ENCODE results near the gene CCL4.
"Not testable (repeated sequence)": the region's sequence is repeated elsewhere in the genome, so short reads cannot be mapped to it uniquely, and the experiment has no call there.

CCL4 gene

DNA sequence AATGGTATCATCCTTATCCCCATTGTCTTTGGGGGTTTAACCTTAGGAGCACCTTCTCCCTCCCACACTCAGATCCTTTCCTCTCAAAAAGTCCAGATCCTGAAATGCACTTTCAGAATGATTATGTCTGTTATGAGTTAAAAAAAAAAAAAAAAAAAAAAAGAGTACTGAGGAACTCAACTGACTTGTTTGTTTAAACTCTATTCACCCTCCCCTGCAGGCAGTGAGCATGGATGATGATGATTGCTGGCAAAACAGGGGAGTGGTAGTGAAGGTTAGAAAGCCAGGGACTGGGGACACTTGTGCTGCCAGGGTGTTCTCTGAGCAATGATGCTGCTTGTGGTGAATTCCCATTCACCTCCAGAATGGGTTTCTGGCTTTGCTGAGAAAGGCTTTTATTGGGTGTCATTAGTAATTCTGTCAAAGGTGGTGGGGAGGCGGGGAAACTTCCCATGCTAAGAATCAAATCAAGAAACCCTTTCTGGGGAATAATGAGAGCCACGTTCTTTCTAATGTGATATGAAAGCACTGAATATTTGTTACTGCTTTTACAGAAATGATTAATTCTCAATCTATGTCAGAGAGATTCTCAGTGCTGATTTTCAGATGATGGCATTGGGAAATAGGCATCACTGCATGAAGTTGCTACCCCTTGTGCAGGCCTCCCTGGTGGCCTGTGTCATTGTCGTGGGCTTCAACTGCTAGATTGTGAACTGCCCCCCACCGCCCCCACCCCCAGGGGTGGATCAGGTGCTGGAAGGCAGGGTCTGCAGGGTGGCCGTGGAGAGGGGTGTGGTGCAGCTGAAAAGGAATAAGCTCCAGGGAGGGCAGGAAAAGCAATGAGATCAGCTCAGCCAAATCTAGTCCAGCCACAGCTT, 14.1 kb downstream of the CCL4 start:
- DNase-seq (ENCODE audit: low read depth in 3 of 3) = no peak

DNA sequence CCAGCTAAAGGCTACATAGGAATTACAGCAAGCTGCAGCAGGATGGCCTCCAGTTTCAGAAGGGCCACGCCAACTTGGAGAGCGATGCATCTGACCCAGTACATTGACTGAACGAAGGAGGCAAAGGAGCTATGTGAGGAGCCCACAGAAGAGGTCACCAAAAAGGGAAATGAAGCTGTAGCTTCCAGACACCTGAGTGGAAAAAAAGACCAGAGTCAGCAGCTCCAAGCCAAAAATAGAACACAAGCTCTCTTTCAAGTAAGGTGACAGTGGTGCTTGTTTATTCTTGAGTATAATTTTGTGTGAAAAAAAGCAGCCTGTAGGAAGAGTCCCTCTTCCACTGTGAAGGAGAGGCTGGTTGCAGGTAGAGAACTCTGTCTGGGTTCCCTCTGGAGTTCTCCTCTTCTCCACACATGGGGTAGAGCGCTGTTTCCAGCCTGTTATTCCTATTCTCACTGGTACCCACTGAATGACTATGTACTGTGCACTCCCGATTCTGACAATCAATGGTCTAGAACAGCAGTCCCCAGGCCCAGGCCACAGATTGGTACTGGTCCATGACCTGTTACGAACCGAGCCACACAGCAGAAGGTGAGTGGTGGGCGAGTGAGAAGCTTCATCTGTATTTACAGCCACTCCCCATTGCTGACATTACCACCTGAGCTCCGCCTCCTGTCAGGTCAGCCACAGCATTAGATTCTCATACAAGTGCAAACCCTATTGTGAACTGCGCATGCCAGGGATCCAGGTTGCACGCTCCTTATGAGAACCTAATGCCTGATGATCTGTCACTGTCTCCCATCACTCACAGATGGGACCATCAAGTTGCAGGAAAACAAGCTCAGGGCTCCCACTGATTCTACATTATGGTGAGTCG, 15.1 kb downstream of the CCL4 start:
- no peak for DNase-seq (ENCODE audit: low read depth in 3 of 3)

- no peak for DNase-seq (ENCODE audit: low read depth in 3 of 3)
Observed at GRCh38 chr17:36120221-36120620, 16.6 kb downstream of the CCL4 start.

GRCh38 chr17:36121099-36121498, 17.5 kb downstream of the CCL4 start:
- DNase-seq (ENCODE audit: low read depth in 3 of 3) = not testable (repeated sequence)

DNA sequence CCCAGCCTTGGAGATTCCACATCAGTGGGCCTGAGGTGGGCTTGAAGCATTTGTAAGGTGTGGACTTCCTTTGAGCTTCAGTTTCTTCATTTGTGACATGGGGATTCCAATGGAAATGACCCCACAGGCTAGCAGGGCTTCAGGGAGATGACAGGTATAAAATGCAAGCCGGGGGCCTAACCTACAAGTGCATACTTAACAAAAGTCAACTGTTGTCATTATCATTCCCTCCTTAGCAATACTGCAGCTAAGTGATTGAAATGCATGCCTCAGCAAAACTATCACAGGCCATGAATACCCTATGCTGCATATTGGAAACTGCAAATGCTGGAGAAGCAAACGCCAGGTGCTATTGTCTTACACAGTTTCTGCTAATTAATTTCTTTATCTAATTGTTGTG, 19.8 kb downstream of the CCL4 start:
- no peak for DNase-seq (ENCODE audit: low read depth in 3 of 3)

DNA sequence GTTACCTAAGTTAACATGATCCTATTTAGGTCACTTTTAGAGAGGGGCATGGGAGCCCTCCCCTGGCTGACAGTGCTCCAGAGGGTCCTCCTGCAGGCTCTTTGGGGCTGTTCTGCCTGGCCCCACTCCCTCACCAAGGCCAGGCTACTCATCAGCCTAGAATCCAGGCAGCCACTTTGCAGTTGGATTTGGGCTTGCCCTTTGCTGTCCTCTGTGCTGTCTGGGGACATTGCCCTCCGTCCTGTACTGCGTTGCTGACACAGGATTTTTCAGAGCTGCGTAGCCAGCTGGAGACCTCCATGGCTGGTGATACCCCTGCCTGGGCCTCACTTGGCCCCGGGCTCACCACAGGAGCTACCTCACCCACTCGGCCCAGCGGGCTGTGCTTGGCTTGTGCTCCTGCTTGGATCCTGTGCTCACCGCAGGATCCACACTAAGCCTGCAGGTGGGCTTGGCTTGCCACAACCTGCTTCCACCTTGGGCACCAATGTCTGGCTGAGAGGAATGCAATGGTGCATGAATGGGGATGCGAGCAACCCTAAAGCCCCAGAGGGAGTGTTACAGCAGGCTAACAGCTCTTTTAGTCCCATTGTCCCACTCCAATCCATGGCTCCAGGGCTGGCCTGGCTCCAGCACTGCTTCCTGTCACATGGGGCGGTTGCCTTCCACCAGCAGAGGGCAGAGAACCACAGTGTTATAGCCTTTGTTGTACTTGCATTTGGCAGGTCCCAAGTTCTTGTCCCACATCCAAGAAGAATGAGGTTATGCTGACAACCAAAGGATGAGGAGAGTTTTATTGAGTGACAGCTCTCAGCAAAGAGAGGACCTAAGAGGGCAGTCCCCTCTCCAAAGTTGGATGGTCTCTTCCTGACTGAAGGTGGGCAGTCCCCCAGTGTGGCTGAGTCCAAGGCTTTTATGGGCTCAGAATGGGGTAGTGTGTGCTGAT, 21.5 kb downstream of the CCL4 start:
- no peak for DNase-seq (ENCODE audit: low read depth in 3 of 3)

DNA sequence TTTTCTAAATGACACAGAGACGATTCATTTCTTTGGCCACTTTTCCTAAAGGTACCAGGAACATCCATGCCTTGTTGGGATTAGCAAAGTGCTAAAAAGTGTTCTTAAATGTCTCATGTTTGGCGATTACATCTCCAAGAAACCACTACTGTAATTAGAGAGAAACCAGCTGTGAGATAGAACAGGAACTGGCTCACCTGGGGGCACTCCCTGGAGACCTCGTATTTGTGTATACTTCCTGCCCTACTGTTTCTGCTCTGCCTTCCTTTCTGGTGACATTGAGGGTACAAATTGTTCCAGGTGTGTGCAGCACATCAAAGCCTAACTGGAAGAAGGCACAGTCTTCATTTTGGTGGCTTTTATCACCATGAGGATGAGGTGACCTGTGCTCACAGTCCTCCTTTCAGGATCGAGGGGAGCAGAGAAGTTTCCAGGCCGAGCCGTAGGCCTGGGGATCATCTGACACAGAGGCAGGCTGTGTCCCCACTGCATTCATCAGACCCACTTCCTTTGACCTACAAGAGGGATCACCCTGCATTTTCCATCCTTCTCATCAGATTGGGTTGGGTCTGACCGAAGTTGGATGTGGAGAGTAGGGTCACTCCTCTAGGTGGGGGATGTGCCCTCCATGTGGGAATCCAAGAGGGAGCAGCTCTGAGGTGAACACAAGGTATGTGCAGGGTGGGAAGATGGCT, 23.7 kb downstream of the CCL4 start:
- DNase-seq (ENCODE audit: low read depth in 3 of 3) = no peak

DNA sequence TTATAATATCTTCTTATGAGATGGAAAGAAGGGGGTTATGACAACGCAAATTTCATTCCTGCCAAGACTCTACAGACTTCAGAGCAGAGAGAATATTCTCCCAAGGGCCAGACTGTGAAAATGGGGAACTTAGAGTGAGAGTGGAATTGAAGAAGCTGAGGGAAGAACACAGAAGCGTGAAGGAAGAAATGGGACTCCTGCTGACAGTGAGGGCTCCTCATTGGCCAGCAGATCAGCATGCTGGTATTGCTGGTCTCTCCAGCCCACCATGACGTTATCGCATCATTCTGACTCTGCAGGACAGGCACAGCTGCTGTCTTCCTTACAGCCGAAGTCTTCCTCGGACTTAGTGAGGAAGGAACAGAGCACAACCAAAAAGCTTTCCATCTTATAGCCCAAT, 24.3 kb downstream of the CCL4 start:
- no peak for DNase-seq (ENCODE audit: low read depth in 3 of 3)

GRCh38 chr17:36128411-36128978, 24.9 kb downstream of the CCL4 start:
- DNase-seq (ENCODE audit: low read depth in 3 of 3) = no peak

GRCh38 chr17:36129616-36130015, 26.0 kb downstream of the CCL4 start:
- no peak for DNase-seq (ENCODE audit: low read depth in 3 of 3)

GRCh38 chr17:36130346-36130745, 26.7 kb downstream of the CCL4 start:
- no peak for DNase-seq (ENCODE audit: low read depth in 3 of 3)

GRCh38 chr17:36131421-36131820, 27.8 kb downstream of the CCL4 start:
- no peak for DNase-seq (ENCODE audit: low read depth in 3 of 3)

- DNase-seq (ENCODE audit: low read depth in 3 of 3) = no peak
Observed at GRCh38 chr17:36131931-36132330, 28.3 kb downstream of the CCL4 start.

DNA sequence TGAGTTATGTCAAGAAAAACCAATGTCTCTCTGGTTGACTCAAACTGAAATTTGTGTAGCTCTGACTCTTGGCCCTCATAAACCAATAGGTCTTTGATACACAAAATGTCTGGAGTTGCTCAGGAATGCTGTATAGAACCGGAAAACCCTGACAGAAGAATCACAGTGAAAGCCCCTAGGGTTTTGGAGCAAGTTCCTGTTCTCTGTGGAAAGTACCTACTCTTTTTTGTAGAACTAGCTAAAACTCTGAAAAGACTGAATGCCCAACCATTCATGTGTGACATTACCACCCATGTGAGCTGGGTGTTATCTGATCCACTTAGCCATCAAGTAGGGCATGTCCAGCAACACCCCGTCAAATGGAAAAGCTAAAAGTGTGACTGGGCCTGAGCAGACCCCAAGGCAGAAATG, 28.8 kb downstream of the CCL4 start:
- DNase-seq (ENCODE audit: low read depth in 3 of 3) = no peak

- no peak for DNase-seq (ENCODE audit: low read depth in 3 of 3)
Observed at GRCh38 chr17:36133602-36134236, 30.1 kb downstream of the CCL4 start.

DNA sequence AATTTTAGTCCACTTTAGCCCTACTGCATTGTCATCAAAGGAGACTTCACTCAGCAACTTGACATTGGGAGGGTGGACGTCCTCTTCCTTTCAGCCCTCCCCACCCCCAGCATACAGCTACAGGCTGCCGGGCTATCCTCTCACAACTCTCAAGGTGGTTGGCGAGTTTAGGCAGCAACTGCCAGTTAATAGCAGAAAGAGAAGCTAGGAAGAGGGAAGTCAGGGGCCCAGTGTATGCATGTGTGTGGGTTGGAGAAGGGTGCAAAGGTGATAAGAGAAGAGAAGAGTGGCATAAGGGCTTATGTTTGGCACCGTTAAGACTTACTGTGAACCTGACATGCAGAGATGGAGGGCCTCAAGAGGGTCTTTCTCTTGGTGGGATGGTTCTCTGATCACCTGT, 31.8 kb downstream of the CCL4 start:
- DNase-seq (ENCODE audit: low read depth in 3 of 3) = no peak

- DNase-seq (ENCODE audit: low read depth in 3 of 3) = no peak
Observed at GRCh38 chr17:36136036-36136435, 32.4 kb downstream of the CCL4 start.

DNA sequence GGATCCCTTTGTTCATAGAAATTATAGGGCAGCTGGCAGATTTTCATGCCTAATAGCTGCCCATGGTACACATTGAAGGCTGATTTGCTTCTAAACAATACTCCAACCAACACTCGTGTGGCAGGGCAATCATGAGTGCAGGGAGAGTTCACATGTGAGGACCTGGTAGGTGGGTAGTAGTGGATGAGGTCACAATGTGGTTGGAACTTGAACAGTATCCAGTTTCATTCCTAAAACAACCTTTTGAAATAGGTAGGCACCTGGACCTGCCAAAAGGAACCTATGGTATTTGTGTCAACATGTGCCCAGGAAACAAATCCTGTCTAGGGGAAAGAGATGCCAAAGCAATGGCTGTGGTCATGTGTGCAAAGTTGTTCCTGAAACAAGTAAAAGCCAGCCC, 32.8 kb downstream of the CCL4 start:
- DNase-seq (ENCODE audit: low read depth in 3 of 3) = no peak

DNA sequence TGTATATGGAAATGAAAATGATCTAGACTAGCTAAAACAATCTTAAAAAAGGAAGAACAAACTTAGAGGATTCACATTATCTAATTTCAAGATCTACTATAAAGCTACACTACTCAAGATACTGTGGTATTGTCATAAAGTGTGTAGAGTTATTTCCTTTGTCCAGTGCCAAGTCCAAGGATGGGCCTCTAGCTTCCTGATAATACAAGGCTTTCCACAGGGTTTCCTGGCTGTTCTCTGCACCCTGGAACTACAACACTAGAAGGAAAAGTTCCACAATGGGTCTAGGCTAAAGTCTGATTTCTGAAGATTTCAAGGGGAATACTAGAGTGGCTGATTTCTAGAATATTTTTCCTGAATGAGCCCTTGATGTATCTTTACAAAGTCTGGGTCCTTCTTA, 38.6 kb downstream of the CCL4 start:
- DNase-seq (ENCODE audit: low read depth in 3 of 3) = no peak

DNA sequence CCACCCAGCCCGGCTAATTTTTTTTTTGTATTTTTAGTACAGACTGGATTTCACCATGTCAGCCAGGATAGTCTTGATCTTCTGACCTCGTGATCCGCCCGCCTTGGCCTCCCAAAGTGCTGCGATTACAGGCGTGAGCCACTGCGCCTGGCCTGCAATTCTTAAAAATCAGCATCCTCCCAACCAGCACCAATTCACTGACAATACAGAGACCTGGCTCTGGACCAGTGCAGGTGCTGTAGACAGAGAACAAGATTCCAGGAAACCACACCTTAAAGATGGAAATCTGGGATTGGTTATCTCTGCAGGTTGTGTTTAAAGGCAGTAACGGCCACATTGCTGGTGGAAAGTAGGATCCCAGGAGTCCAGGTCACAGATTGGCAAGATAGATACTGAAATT, 39.2 kb downstream of the CCL4 start:
- no peak for DNase-seq (ENCODE audit: low read depth in 3 of 3)

All from stimulated activated CD4-positive, alpha-beta T cell treated with anti-CD3 and anti-CD28 coated beads, TNF-alpha, amount 100 ng/mL, for 4 hours (primary cell).